ENCODE data around the gene STIM1.

The STIM1 gene

DNA sequence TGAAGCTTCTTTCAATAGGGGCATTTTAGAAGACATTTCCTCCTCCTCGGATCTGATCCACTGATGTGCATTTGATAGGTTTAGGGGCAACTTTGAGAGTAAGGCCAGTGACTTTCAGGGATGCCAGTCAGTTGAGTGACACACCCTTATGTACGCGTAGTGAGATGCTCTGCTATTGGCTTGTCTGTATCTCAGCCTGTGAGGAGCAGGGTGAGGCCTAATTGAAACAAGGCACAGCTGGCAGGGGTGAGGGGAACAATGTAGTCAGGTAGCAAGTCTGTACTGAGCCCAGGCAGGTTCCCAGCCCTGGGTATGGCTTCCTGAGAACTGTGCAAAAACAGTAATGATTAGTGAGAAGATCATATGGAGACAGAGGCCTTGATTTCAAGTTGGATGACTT, 61.5 kb downstream of the STIM1 start:
- no peak for DNase-seq (ENCODE audit: low spot score)

DNA sequence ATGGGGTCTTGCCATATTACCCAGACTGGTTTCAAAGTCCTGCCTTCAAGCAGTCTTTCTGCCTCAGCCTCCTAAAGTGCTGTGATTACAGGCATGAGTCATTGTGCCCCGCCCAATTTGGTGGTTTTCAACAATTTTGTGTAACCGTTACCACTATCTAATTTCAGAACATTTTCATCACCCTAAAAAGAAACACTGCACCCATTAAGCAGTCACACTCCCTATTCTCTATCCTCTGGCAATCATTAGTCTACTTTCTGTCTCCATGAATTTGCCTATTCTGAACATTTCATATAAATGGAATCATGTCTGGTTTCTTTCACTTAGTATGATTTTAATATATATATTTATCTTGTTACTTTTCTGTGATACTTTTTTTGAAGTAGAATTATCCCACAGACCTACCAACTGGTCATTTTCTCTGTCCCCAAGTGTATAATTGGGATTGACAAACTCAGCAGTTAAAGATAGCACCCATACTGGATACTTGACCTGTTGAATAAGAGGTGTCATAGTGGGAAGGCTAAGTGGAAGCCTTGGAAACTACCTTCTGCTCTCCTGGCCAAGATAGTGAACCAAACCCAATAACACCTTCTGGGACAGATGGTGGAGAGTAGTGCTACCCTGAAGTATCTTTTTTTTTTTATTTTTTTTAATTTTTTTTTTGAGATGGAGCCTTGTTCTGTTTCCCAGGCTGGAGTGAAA, 64.8 kb downstream of the STIM1 start:
- no peak for DNase-seq (ENCODE audit: low spot score)

DNA sequence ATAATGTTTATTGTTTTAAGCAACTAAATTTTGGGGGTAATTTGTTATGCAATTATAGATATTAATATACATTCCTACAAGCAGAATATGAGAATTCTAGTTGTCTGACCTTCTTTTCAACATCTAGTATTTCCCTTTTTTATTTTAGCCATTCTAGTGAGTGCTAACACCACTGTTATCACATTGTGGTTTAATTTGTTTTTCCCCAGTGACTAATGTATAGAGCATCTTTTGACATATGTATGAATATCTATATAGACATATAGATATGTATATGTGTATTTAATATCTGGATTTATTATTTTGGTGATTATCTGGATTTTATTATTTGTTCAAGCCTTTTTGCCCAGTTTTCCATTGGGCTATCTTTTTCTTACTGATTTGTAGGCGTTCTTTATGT, 66.6 kb downstream of the STIM1 start:
- no peak for DNase-seq (ENCODE audit: low spot score)

DNA sequence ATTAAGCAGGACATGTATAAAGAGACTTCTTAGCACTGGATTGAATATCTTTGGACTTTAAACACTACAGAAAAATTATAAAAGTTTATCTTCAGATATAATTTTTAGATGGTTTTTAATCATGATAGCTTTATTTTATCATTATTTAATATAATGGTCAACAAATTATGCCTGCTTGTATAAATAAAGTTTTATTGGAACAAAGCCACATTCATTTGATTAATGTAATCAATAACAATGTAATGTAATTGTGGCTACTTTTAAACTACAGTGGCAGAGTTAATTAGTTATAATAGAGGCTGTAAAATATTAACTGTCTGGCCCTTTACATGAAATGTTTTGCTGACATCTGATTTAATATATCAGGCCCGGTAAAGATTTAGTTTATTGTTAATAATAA, 70.0 kb downstream of the STIM1 start:
- no peak for DNase-seq (ENCODE audit: low spot score)

DNA sequence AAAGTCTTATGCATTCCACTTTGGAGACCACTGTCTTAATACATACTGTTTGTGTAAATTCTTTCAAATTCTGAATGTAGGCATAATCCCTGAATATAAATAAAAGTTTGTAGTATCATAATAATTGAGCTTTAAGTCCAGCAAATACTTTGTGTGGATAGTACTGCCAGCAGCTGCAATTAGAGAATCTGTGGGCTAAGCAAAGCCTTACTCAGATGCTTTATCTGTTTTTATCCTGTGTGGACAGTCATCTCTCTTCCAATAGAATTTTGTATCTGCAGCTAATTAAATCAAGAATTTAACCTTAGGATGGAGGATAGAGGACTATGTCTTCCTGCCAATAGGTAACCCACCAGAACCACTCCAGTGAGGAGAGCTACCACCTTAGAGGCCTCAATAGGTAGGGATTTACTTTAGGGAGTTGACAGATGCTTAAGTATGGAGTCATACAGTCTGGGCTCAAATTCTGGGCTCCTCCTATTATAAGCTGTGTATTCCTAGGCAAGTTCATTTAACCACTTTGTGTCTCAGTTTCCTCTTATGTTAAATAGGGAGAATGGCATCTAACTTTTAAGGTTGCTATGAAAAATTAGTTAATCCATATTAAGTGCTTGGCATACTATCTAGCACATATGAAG, 71.1 kb downstream of the STIM1 start:
- DNase-seq (ENCODE audit: low spot score): no peak

DNA sequence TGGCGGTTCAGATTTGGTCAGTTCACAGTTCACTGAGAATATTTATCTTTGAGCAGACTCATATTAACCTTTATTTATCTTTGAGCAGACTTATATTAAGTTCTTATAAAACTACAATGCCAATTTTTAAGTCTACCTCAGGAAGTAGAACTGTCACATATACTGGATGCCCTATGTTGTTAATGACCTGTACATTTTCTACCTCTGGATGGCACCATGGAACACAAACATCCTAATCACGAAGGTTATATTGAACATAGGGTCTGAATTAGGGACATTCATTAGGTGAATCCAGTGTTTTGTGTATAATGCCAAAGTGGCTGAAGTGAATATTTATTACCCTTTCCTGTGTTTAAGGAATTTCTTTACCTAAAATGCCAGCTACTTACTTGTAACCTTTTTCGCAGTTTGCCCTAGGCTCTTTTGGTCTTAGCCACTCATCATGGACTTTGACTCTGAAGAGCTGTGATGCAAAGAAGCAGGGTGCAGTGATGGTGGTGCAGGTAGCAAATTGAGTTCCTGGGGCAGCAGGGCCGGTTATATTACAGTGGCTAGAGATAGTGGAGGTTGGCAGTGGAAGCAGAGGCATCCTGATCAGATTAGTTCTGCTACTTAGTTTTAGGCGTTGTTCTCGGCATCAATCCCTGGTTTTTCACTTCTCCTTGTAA, 71.8 kb downstream of the STIM1 start:
- no peak for DNase-seq (ENCODE audit: low spot score)

DNA sequence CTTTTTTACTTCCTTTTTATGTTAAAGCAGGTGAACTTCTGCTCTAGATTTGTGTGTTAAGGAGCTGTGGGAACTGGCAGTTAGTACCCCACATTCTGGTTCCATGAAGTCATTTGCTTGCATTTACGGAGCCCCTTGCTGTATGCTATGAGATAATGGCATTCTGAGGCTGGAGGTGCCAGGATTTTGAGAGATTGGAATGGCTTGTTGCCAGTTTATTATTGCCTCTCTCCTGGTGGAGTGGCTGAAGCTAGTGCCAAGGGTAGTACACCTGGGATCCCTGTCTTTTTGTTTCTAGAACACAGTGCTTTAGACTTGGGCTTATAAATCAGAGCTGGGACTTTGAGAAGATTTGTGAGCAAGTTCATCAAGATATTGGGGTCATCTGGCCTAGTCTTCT, 73.8 kb downstream of the STIM1 start:
- no peak for DNase-seq (ENCODE audit: low spot score)

DNA sequence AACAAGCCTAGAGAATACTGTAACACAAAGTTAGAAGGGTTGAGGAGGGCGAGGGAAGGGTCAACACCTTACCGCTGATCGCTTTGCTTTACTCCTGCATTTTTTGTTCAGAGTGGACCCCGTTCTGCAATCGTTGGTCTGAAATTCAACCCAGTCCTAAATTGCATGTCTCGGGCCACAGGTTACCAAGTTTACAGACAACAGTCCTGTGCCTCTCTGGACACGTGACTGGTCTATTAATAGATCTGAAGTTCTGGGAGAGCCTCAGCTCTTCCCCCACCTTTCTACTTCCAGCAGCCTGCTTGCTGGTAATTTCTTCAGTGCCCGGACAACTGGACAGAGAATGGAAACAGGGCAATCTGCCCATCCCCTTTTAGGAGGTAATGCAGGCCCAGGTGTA, 74.2 kb downstream of the STIM1 start:
- no peak for DNase-seq (ENCODE audit: low spot score)

DNA sequence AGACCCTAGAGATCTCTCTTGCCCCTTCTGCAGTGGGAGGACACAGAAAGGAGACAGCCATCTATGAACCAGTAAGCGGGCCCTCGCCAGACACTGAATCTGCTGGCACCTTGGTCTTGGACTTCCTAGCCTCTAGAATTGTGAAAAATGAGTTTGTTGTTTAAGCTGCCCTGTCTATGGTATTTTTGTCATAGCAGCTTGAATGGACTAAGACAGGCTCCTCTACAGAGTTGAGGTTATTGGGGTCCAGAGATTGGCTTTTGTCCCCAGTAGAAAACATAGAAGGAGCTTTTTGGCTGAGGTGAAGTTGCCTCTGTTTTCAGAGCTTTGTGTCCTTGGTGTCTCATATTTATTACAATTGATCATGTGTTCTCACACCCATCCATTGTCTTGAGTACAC, 77.2 kb downstream of the STIM1 start:
- DNase-seq (ENCODE audit: low spot score): no peak

DNA sequence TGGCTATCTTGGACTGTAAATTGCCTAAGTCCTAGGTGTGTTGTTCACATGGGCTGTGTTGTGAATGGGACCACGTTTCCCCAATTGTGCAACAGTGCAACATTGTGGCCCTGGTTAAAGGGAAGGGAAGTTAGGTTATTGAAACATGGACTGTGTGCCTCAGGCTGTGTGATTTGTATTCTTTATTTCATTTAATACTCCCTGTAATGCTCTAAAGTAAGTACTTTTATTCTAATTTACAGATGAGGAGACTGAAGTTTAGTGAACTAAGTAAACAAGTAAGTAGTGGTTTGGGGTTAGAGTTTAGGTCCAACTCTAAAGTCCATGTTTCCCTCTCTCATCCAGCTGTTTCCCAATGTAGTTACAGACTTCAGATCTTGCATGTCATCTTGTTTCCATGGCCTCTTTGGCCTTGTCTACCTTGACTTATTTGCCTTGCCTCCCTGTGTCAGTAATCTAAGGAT, 77.7 kb downstream of the STIM1 start:
- DNase-seq (ENCODE audit: low spot score): no peak

DNA sequence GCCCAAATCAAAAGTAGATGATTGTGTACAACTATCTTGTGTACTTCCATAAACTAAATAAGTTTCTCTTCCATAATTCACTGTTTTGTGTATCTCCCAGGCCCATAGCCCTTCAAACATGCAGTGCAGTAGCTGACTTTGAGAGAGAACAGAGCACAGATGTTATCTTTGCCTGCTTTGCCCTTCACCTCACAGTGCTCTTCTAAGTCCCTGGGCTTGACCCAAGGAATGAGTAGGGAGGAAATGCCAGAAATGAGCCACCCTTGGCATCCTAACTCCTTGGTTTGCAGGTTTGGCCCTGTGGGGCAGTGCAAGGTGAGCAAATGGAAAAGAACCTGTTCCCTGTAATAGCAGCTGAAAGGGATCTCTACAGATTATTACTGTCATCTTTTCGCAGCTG, 79.2 kb downstream of the STIM1 start:
- no peak for DNase-seq (ENCODE audit: low spot score)

DNA sequence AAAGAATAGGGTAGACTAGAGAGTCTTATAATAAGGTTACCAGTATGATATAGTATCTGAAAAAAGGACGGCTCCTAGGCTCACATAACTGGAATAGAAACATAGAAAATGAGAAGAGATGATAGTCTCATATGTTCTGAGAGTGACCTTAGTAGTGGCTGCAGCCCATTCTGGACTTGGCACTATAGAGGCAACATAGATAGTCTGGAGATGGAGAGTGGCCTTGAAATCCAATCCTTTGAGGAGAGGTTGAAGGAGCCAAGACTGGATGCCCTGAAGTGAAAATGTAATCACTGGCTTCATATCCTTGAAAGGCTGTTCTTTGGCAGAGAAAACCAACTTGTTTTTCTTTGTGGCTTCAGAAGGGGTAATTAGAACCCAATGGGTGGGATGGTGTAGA, 81.1 kb downstream of the STIM1 start:
- DNase-seq (ENCODE audit: low spot score): no peak

DNA sequence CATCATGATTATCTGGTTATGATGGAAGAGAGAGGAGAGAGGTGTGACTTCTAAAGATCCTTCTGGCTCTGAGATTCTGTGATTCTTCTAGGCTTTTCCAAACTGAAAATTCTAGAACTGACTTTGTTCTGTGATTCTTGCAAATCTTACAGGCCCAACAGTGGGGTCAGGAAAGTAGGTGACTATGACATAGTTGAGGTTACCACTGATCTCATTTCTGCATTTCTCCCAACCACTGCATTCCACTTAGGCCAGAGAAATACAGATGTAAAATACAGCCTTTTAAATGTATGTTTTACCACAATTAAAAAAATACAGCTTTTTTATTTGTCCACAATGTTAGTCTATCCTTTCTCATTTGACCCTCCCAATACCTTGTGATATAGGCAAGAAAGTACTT, 83.7 kb downstream of the STIM1 start:
- DNase-seq (ENCODE audit: low spot score): no peak

DNA sequence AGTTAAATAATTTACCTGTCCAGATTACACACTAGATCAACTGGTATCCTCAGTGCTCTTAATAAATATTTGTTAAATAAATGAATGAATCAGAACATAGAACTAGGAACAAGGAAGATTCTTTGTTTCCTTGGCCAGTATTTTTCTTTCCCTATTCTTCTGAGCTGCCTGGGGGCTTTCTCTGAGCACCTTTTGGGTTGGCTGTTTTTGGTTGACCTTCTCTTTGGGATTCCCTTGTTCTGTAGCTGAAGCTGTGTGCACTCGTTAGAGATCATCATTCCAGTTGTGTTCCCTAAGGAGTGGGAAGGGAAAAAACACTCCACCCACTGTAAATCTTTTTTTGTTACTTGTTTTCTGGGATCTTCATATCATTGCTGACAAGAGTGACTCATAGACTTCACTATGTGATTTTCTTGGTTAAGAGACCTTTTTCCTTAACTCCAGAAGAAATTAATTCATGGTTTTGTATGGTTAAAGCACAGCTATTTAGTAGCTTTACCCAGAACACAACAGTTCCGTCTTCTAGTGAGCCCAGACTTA, 84.3 kb downstream of the STIM1 start:
- no peak for DNase-seq (ENCODE audit: low spot score)

DNA sequence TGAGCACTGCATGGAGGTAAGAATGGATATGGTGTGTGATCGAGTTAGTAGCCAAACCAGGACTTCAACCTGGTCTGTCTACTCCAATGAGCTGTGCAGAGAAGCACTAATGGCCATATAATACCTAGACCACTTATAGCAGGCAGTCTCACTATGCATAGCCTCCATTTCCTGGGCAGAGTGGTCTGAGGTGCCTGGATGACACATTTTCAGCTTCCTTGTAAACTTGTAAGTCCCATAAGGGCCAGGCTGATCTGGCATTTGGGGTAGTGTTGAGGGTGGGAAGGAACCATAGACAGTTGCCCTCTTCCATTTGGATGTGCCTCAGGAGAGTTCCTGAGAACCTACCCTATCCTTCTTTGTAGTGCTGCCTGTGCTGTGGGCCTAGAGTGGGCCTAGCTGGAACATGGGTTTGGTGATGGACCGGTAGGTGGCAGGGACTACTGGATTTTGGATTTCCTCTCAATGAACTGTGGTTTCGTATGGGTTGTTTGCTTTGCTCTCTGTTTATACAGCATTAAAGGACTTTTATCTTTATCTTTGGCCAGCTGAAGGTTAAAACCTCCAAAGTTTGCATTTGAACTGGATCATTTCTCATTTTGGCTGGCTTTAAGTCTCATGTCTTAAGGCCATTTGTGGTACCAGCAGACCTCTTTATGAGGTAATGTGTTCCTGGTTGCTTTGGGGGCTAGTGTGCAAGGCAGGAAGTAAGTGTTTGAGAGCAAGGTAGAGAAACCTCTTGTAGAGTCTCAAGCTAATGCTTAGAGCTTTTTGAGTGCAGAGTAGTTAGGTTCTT, 86.9 kb downstream of the STIM1 start:
- DNase-seq (ENCODE audit: low spot score): no peak

DNA sequence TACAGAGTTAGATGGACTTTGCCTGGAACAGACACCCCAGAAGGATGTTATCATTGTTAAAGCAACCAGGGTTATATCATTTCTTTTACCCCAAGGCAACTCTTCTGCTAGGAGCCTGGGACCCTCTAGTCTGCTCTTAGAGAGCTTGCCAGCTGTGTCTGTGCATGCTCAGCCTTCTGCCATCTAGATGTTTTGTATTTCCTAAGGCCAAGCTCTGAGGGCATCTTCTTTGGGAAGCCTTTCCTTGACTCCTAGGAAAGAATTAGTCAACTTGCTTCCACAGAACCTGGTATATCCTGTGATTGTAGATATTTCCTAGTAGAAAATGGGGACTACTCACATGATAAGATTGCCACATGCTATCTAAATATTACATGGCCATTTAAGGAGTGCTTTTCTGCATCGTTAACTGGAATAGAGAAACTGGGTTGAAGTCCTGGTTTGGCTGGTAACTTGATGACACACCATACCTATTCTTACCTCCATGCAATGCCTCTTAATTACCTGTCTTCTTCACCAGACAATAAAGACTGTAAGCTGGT, 87.6 kb downstream of the STIM1 start:
- no peak for DNase-seq (ENCODE audit: low spot score)

DNA sequence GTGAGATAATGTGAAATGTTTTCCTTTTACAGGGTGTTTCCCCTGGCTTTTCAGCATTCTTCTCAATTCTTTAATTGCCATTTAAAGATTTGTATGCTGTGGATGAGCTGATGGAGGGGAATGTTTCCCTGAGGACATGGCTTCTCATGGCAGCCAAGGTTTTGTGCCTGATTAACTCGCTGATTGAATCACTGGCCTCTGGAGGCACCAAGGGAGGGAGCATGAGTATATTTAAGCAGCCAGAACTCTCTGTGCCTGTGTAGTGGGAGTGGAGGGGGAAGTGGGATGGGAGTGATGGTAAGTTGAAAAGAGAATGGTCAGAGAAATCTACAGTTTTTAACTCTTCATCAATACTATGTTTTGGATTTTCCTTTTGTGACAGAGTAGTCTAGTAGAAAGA, 88.7 kb downstream of the STIM1 start:
- no peak for DNase-seq (ENCODE audit: low spot score)

DNA sequence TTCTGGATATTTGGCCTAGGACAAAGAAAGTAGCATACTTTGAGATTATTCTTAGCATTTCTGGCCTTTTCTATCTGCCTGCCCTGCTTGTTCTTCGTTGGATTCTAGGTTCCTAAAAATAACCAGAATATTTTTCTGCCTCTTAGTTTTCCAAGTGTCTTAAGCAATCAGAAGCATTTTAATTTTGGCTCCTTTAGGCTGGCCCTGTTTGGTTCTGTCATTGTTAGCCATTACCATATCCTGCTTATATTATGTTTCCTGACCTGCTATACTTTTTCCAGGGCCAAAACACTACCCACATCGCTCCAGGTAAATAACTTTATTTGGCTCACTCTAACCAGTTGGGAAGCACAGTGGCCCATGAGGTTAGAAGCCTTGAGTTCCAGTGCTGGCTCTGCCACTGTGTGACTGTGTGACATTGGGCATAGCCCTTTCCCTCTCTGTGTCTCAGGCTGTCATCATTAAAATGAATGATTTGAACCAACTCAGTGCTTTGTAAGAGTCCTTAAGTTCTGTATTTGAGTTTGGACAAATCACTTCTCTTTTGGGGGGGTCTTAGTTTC, 91.1 kb downstream of the STIM1 start:
- DNase-seq (ENCODE audit: low spot score): no peak

DNA sequence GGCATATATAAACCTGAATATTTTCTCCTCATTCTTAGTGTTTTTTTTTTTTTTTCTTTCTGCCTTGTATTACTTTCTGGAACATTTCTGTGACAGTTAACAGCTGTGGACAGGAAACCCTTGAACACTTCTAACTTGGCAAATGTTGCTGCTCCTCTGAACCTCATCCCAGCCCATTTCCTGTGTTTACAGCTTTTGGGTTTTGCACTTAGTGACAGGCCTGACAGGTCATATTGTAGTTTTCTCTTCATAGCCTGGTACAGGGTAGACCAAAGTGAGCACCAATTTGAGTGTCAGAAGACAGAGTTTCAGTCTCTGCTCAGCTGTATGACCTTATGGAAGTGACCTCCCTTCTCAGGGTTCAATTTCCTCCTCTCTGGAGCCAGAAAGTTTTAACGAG, 91.6 kb downstream of the STIM1 start:
- no peak for DNase-seq (ENCODE audit: low spot score)

DNA sequence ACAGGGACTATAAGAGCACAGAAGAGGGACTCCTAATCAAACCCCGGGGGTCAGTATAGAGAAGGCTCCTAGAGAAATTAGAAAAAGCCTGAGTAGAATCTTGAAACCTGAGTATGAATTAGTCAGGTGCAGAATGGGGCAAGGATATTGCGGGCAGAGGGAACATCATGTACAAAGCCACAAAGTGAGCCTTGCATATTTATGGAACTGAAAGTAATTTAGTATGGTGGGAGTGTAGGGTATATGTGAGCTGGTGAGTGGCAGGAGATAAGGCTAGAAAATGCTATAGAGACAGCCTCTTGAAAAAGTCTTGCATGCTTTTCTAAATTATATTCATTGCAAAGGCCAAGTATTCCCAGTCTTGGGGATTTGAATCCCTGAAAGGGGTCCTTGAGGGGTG, 93.7 kb downstream of the STIM1 start:
- no peak for DNase-seq (ENCODE audit: low spot score)

DNA sequence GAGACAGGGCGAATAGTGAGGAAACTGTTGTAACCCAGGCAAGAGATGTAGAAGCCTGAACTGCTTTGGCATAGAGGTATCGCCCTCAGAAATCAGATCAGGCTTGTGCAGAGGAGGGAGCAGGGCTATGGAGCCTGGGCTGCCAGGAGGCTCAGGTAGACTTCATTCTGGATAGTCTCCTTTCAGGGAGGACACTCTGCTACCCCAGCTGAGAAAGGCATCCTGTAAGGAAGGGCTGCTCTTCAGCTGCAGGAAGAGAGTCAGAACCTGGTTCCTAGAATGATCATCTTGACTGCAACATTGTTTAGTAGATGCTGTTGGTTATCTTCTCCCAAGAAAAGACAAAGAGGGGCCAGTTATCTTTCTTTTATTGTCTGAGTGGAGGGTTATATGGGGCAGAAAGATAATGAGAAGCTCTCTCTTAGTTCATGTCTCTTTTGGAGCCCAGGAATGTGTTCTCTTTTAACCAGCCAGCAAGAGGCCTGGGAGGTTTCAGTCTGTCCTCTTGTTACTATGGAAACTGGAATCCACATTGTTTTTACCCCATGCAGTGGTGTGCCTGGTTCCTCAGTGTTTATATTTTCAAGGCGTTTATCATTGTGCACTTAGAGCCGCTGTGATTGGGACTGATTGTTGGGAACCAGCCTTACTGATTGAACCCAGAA, 95.7 kb downstream of the STIM1 start:
- DNase-seq (ENCODE audit: low spot score): no peak
